SK-N-MC (cell line): ENCODE results near the gene KAT5.

ENCODE experiments used
- EZH2 ChIP-seq: fragments of 200-600 bp; sonication (generic); IDR thresholded peaks from one replicate; pipeline ENCODE4 v1.6.1; 2017; ENCODE audit warnings: antibody characterized with exemption
- FOXP2 ChIP-seq: optimal IDR thresholded peaks from 2 replicates; pipeline ENCODE3; 2011; ENCODE audit warnings: mild to moderate bottlenecking, moderate library complexity; ENCODE audit not compliant: insufficient read depth; ENCODE audit errors: extremely low read length, control extremely low read depth
- POLR2AphosphoS5 ChIP-seq: IDR thresholded peaks from 2 replicates; pipeline ENCODE4 v1.6.1; 2012; ENCODE audit warnings: mild to moderate bottlenecking, low read depth, low read length, borderline replicate concordance

DNA sequence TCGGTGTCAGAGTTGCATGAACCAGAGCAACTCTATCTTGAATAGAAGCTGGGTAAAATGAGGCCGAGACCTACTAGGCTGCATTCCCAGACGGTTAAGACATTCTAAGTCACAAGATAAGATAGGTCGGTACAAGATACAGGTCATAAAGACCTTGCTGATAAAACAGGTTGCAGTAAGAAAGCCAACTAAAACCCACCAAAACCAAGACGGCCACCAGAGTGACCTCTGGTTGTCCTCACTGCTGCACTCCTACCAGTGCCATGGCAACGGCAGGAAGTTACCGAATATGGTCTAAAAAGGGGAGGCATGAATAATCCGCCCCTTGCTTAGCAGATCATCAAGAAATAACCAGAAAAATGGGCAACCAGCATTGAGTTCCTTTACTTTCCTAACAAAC, 2.4 kb upstream of the KAT5 start:
- TF ChIP-seq EZH2 (no peak), POLR2AphosphoS5 (no peak), FOXP2 (no peak)
